Fibroblast of lung (primary cell): Measurements from ENCODE around the gene DOCK4.

ENCODE experiments used
- CTCF ChIP-seq, 2 donors: IDR thresholded peaks in 1 of 2; conservative IDR thresholded peaks in 1 of 2; 1 replicate in 1 of 2; 2 replicates in 1 of 2; pipeline ENCODE4 v1.5.1; 2011 to 2012; ENCODE audit warnings: low read length in 2 of 2, control low read depth in 1 of 2, inconsistent platforms in 1 of 2, low read depth in 1 of 2, mild to moderate bottlenecking in 1 of 2
- EZH2 ChIP-seq: IDR thresholded peaks from 2 replicates; pipeline ENCODE4 v1.5.1; 2012; ENCODE audit warnings: low read length, control low read depth, mild to moderate bottlenecking; ENCODE audit errors: missing control alignments

GRCh38 chr7:111873326-111873646, 332.9 kb downstream of the DOCK4 start:
- TF ChIP-seq CTCF (conservative IDR thresholded peaks at IDR 0.05 in 1 of 2, IDR thresholded peaks at IDR 0.05 in 1 of 2; ENCODE audit: low read depth in 1 of 2, low read length in 2 of 2) (no peak), EZH2 (no peak)
